Neural crest cell (in vitro differentiated cells): Measurements from ENCODE around the gene DOCK10. TPM values are rescaled to one million over a fixed set of nuclear protein-coding genes. Genes with fewer than 3 reads are reported as not detected.

Source experiments
- DNase-seq: peaks from one replicate; pipeline ENCODE4 v3.0.0; 2021; ENCODE audit warnings: low read depth, mixed read lengths, low spot score
- H3K27ac Mint-ChIP-seq: one replicate; pipeline ENCODE4 v1.8.0; 2021; ENCODE audit warnings: mild to moderate bottlenecking, mixed read lengths; ENCODE audit not compliant: unreplicated experiment
- H3K27me3 Mint-ChIP-seq: 2 replicates; pipeline ENCODE4 v1.8.0; 2021; ENCODE audit warnings: low read depth, mild to moderate bottlenecking, mixed read lengths
- H3K36me3 Mint-ChIP-seq: 2 replicates; pipeline ENCODE4 v1.8.0; 2021; ENCODE audit warnings: low read depth, mild to moderate bottlenecking, mixed read lengths
- H3K4me1 Mint-ChIP-seq: 2 replicates; pipeline ENCODE4 v1.8.0; 2021; ENCODE audit warnings: mixed read lengths
- H3K4me3 Mint-ChIP-seq: one replicate; pipeline ENCODE4 v1.8.0; 2021; ENCODE audit warnings: mild to moderate bottlenecking, mixed read lengths
- H3K9me3 Mint-ChIP-seq: 2 replicates; pipeline ENCODE4 v1.8.0; 2021; ENCODE audit warnings: mixed read lengths
- total RNA-seq: library from RNA; stranded (reverse); gene quantifications from 2 replicates; pipeline ENCODE4 v1.2.1, GENCODE V29; 2021
- TF ChIP-seq, protein P1 (sequence below): fragments of 200-600 bp; sonication (generic); conservative IDR thresholded peaks from 2 replicates; pipeline ENCODE4 v1.5.0; 2021; ENCODE audit warnings: antibody characterized with exemption, mild to moderate bottlenecking

Gene DOCK10
- total RNA-seq, 1 donor from 2014 or later, result 29.7 TPM

DNA sequence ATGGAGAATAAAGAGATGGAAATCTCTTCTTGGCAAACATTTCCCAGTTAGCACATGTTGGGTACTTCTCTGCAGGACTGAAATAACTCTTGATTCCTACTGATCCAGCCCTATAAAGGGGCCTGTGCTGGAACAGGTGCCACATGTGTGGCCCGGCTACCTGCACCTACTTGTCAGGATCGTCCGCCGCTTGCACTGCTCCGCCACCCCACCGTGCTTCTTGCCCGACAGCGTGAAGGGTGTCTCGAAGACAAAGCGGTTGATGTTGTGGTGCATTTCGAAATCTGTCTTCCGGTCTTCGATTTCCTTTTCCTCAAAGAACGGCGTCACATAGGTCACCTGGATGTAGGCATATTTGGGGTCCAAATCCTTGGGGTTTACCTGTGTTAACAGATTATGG, 267.5 kb downstream of the DOCK10 start:
- DNase-seq, result no peak
- H3K4me3 Mint-ChIP-seq, result no peak overlapping the region
- TF ChIP-seq, protein P1, sequence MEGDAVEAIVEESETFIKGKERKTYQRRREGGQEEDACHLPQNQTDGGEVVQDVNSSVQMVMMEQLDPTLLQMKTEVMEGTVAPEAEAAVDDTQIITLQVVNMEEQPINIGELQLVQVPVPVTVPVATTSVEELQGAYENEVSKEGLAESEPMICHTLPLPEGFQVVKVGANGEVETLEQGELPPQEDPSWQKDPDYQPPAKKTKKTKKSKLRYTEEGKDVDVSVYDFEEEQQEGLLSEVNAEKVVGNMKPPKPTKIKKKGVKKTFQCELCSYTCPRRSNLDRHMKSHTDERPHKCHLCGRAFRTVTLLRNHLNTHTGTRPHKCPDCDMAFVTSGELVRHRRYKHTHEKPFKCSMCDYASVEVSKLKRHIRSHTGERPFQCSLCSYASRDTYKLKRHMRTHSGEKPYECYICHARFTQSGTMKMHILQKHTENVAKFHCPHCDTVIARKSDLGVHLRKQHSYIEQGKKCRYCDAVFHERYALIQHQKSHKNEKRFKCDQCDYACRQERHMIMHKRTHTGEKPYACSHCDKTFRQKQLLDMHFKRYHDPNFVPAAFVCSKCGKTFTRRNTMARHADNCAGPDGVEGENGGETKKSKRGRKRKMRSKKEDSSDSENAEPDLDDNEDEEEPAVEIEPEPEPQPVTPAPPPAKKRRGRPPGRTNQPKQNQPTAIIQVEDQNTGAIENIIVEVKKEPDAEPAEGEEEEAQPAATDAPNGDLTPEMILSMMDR, result no peak
- no peaks in the 10 kb centered on the region for H3K9me3 Mint-ChIP-seq
- H3K4me1 Mint-ChIP-seq, result no peaks in the 10 kb centered on the region
- H3K36me3 Mint-ChIP-seq, result peaks cover 13% of the 10 kb centered on the region
- H3K27me3 Mint-ChIP-seq, result no peaks in the 10 kb centered on the region
- H3K27ac Mint-ChIP-seq, result no peak overlapping the region

DNA sequence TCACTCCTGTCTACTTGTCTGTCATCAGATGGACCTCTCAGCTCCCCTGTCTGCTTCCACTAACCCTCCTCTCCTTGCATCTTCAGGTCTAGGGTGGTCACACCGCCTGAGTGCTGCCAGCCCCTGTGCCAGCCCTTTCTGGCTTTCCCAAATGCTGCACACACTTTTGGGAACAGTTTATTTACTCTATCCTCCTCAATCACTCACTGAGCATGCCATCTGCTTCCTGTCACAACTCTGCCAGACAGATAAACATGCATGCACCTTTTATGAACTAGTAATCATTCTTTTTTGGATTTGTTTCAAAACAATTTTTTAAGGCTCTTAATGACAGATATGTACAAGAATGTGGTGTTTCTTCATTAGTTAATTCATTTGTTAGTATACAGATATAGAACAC, 269.8 kb downstream of the DOCK10 start:
- no peak for DNase-seq
- H3K9me3 Mint-ChIP-seq, result no peaks in the 10 kb centered on the region
- peaks cover 23% of the 10 kb centered on the region for H3K36me3 Mint-ChIP-seq
- TF ChIP-seq, protein P1, result no peak
- no peaks in the 10 kb centered on the region for H3K27me3 Mint-ChIP-seq
- H3K27ac Mint-ChIP-seq, result no peak overlapping the region
- H3K4me3 Mint-ChIP-seq, result no peak overlapping the region
- H3K4me1 Mint-ChIP-seq, result no peaks in the 10 kb centered on the region

DNA sequence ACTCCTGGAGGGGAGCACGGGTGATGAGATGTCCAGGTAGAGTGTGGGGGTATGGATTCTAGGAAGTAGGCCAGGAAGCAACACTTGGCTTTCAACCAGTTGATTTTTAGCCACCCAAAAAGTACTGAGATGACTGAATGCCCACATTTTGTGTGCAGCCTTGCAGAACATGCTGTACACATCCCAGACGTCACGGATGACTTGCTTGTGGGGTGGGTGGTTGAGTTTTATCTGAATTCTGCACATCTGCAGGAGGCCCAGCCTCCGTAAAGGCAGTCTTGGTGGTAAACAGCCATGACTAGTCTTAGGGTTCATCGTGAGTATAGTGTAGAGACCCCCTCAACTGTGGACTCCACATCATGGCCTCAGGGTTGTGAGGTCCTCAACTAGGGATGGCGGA, 272.8 kb downstream of the DOCK10 start:
- no peaks in the 10 kb centered on the region for H3K27me3 Mint-ChIP-seq
- no peak for DNase-seq
- peaks cover 33% of the 10 kb centered on the region for H3K36me3 Mint-ChIP-seq
- H3K4me3 Mint-ChIP-seq, result no peak overlapping the region
- H3K27ac Mint-ChIP-seq, result no peak overlapping the region
- no peaks in the 10 kb centered on the region for H3K4me1 Mint-ChIP-seq
- no peaks in the 10 kb centered on the region for H3K9me3 Mint-ChIP-seq
- TF ChIP-seq, protein P1, result no peak

DNA sequence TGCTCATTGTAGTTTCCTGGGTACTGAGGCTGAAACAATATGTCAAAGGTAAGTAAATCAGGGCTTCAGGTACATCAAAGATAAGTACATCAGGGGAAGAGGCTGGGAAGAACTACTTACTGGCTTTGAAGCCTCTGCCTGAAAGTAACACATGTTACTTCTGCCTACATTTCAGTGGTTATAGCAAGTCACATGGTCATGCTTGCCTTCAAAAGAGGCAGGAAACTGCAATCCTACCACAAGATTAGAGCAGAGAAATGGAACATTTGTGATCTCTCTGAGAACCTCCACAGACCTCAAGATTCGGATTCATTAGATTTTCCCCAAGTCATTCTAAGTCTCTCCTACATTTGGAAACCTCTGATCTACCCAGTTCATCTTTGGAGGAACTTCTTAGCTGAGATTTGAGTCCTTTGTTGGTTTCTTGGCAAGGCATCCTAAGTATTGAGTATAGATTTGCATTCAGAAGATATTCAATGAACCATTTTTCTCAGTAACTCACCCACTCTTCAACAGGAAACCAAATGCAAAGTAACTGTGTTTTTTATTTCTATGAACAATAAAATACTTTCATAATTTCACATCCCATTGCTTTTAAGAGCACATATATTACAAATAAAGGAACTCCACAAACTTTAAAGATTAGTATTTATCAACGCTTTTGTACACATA, 277.6 kb downstream of the DOCK10 start:
- Mint-ChIP-seq H3K27me3 (no peaks in the 10 kb centered on the region), H3K4me3 (no peak overlapping the region), H3K27ac (no peak overlapping the region), H3K4me1 (no peaks in the 10 kb centered on the region), H3K9me3 (peaks cover 9% of the 10 kb centered on the region), H3K36me3 (peaks cover 49% of the 10 kb centered on the region)
- DNase-seq, result no peak
- TF ChIP-seq, protein P1, result no peak

DNA sequence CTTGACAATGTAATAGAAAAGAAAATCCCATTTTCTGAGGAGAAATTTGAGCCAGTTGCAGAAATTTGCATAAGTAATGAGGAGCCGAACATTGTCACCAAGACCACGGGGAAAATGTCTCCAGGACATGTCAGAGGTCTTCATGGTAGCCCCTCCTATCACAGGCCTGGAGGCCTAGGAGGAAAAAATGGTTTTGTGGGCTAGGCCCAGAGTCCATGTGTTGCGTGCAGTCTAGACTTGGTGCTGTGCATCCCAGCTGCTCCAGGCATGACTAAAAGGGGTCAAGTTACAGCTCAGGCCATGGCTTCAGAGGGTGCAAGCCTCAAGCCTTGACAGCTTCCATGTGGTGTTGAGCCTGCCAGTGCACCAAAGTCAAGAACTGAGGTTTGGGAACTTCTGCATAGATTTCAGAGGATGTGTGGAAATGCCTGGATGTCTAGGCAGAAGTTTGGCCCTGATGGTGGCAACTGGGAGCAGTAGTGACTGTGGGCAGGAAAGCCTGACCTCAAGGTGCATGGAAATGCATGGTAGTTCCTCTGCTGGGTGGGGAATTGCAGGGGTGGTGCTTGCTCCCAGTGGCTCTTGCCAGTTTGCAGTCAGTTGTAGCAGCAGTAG, 284.2 kb downstream of the DOCK10 start:
- H3K27me3 Mint-ChIP-seq, result no peaks in the 10 kb centered on the region
- no peak for DNase-seq
- TF ChIP-seq, protein P1, result no peak
- H3K27ac Mint-ChIP-seq, result no peak overlapping the region
- peaks cover 50% of the 10 kb centered on the region for H3K36me3 Mint-ChIP-seq
- no peak overlapping the region for H3K4me3 Mint-ChIP-seq
- H3K9me3 Mint-ChIP-seq, result peaks cover 28% of the 10 kb centered on the region
- no peaks in the 10 kb centered on the region for H3K4me1 Mint-ChIP-seq
